HG02852 (cell line): ENCODE results near the gene RCOR2.

ENCODE experiments used
- ATAC-seq: cut with Tn5 transposase; IDR thresholded peaks from one replicate; pipeline ENCODE4 v1.9.1; 2021; ENCODE audit warnings: mild to moderate bottlenecking, moderate library complexity; ENCODE audit not compliant: unreplicated experiment

Gene RCOR2

DNA sequence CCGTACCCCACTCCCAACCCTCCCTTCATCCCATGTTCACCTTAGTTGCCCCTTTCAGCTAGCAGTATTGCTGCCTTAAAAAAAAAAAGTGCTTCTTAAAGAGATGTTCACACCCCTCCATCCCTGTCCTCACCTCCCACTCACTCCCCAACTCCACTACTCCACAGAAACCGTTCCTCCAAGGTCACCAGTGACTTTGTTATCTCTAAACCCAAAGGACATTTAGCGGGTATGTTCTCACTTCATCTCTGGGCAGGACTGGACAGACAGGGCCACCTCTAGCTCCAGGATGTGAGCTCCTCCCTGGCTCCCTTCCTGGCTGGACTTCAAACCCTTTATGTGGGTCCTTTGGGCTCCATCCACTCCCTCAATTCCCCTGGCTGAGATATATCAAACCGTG is 6.4 kb upstream of the RCOR2 start:
- ATAC-seq, result no peak

DNA sequence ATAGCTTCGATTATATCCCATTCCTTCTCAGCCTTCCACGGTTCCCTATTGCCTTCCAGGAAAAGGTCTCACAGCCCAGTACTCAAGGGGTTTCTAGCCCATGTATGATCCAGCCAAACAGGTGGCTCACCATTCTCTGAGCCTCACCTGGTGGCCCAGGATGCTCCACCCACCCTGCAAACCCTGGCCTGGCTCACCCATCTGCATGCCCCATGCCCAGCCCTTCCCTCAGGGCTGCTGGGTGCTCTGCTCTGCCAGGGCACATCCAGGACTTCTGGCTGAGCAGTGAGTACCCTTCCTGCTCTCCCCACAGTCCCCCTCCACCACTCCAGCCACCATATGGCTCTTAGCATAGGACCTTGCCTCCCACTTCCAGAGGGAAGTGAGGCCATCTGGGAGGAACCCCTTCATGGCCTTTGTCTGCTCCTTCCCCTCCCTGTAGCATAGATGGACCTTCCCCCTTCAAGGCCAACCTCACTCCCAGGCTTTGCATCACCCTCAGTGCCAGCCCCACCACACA is 5.8 kb upstream of the RCOR2 start:
- ATAC-seq, result no peak

DNA sequence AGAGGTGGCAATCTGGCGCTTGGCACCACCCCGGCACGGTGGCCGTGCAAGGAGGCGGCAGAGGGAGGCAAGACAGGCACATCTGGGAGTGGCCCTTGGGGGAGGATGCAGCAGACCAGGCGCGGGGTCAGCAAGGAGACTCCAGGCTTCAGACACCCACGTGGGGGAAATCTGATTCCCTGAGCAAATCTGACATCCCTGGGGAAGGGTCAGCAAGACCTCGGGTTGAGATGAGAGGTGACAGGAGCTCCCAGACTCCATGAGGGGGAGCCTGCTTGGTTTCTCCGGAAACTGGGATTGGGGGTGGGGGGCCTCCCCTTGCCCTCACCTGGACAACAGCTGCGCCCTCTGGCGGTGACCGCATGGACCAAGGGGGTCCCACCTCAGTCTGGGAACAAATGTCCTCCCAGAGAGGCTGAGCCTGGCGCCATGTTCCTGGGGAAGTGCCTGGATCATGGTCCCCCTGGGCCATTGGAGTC is 4.0 kb upstream of the RCOR2 start:
- ATAC-seq, result no peak

DNA sequence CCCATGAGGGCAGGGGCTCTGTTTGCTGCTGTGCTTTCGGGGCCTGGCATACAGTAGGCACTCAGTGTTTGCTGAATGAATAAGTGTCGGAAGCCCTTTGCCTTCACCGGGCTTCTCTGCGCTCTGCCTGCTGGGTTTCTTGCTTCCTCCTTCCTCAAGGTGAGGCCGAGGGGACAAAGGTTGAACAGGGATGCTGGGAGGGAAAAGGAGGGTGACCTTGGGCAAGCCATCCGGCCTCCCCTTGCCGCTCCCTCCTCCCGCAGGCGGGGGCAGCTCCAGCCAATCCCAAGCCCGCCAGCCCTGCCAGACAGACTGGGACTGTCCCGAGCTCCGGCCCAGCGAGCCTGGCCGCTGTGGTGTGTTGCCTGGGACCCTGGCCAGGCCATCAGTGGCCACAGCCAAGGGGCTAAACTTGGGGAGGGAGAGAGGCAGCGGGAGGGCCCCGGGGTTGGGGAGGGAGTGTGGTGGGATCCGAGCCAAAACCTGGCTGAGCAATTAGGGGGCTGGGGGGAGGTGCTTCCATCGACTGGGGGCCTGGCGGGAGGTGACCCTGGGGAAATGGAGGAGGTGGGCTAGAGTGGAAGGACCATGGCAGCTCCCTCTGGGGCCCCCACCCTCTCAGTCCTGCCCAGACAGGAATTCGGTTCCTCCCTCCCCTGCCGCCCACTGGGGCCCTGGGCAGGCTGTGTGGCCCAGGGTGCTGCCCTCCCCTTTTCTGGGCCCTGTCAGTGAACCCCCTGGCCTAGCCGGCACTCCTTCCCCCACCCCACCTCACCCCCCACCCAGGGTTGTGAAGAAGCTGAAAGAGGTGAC is 3.4 kb upstream of the RCOR2 start:
- no peak for ATAC-seq

DNA sequence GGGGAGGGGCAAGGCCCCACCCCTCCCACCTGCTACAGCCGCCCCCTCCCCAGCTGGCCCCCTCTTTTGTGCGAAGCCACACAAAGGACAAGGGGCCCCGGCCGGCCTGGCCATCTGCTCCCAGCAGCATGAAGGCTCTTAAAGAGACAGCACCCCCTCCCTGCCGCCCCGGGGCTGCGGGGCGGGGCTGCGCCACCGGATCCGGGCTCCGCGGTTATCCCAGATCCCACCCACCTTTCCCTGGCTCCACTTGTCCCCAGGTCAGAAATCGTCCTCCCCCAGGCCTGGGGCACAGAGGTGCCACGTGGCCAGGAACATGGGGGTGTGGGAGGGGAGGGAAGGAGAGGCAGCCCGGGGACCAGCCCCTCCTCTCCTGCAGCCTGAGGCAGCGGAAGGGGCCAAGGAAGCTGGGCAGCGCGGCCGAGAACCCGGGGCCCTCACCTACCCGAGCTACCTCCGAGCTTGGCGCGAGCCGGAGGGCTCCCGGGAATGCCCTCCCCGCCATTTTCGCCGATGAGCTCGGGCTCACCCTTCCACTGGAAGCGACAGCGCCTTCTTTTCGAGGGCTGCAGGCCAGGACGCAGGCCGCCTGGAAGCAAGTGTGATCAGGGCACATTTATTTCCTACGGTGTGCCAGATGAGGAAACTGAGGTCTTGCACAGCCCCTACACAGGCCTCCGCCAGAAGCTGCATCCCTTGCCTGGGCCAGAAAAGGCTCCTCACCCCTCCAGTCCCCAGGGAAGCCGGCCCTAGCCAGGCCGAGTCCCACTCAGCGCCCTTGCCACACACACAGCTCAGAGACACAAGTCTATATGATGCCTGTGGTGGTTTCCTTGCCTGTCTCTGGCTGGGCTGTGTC is 2.5 kb upstream of the RCOR2 start:
- ATAC-seq, result no peak

DNA sequence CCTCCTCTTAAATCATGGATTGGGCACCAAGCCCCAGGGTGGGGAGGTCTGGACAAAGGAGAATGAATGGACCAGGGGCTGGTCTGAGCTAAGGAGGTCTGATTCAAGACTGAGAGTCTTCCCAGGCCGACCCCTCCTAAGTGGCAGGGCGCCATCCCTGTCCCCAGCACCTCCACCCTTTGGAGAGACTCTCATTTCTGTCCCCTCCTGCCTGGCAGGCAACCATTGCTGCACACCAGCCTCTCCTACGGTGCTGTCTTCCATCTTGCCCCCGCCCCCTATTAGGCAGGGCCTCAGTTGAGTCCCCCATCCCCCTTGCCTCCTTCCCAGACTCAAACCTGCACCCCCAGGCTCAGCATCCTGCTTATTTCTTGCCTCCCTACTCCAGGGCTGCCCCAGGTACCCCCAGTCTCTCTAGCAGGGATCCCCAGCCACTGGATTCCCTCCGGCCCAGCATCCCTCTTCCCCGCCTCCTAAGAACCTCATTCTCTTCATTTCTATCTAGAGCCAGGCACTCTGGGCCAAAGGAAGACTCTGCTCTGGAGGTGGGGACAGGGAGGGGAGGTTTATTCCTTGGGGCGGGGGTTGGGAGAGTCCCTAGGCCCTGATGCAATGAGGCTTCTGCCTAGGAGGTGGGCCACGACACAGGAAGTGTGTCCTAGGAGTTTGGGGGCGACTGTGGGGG is 1.7 kb upstream of the RCOR2 start:
- no peak for ATAC-seq

DNA sequence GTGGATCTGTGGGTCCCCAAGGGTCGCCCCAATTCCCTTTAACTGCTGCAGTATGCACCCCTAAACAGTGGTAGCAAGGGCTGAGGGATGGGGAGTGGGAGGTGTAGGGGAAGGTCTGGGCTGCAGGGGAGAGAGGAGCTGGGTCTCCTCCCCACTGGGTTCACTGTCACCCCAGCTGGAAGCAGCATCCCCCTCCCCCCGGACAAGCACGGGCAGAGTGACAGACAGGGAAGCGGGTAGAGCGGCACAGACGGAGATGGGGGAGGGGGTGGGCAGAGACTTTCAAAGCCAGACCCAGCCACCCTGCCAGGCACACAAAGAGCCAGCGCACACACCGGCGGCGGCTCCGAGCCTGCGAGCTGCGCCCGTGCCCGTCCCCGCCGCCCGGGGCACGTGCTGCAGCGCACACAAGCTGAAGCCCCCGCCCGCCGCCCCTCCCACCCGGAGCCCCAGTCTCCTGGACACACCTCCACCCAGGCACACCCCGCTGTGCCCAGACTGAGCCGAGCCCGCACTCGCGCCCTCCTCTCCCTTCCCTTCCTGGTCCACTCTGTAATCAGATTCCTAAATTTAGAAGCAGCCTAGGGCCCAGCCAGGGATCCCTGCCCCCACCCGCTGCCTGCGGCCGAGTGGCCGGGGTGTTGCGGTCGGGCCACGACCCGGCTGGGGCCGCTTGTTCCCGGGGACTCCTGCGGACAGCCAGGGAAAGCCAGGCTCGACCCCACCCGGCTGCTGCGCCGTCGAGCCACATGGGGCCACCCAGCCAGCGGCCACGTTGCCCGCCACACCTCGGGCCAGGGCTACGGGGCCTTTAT is 935 bp upstream of the RCOR2 start:
- ATAC-seq, result no peak

DNA sequence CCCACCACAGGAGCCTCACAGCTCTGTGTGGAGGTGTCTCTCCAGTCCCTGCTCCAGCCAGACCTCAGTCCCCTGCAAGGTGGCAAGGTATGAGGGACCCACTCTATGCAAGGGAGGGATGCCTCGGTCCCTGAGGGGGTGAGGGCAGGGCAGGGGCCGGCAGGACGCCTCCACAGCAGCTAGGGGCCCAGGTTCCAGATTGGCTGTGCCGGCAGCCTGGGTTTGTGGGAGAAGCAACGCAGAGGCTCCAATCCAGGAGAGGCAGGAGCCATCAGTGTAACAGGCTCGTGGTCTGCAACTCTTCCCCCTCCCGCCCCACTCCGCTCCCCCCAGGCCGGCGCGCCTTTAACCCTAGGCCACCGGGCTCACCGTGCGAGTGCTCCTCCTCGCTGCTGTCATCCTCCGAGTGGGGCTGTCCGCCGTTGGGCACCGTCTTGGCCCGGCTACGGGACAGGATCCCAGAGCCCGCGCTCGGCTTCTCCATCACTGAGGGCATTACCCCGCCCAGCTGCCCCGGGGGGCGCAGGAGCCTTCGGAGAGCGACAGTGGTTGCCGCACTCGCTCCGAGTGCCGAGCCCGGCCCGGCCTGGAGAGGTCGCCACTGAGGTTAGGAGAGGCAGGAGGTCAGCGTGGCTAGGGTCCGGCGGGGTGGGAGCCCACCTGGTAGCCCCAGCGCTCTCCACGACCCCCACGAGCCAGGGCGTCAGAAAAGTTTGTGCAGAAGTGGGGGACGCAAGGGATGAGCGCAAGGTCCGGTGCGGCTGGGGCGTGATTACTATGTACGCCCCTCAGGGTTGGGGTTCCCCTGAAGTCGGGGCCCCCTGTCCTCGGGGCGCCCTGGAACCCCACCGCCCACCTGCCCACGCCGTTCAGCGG is 765 bp downstream of the RCOR2 start:
- ATAC-seq, result no peak

DNA sequence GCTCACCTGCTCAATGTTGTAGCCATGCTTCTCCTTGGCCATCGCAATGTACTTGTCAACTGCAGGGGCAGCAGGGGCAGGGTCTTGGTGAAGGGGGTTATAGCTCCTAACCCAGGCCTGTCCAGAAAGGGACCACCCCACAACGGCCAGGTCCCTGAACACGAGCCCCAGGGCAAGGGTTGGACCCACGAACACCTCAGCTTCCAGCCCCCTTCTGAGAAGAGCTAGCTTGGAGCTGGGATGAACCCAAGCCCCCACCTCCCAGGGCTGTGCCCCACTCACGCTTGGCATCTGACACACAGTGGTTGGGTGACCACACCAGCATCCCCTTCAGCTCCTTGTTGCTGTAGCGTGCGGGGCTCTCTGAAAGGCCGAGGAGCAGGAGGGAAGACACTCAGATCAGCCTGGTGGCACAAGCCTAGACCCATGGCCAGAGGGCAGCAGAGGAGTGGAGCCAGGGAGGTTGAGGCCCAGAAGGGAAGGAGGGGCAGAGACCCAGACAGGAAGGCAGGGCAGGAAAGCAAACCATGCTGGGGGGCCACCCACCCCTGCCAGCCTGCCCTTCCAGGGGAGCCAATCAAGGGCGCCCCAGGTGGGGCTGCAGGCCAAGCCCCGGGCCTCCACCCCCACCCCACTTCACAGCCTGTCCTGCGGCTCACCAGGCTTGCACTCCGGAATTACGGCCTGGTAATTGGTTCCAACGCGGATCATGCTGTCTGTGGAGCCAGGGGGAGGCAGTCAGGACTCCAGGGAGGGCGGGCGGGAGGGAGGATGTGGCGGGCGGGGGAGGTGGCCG is 1.9 kb downstream of the RCOR2 start:
- no peak for ATAC-seq

DNA sequence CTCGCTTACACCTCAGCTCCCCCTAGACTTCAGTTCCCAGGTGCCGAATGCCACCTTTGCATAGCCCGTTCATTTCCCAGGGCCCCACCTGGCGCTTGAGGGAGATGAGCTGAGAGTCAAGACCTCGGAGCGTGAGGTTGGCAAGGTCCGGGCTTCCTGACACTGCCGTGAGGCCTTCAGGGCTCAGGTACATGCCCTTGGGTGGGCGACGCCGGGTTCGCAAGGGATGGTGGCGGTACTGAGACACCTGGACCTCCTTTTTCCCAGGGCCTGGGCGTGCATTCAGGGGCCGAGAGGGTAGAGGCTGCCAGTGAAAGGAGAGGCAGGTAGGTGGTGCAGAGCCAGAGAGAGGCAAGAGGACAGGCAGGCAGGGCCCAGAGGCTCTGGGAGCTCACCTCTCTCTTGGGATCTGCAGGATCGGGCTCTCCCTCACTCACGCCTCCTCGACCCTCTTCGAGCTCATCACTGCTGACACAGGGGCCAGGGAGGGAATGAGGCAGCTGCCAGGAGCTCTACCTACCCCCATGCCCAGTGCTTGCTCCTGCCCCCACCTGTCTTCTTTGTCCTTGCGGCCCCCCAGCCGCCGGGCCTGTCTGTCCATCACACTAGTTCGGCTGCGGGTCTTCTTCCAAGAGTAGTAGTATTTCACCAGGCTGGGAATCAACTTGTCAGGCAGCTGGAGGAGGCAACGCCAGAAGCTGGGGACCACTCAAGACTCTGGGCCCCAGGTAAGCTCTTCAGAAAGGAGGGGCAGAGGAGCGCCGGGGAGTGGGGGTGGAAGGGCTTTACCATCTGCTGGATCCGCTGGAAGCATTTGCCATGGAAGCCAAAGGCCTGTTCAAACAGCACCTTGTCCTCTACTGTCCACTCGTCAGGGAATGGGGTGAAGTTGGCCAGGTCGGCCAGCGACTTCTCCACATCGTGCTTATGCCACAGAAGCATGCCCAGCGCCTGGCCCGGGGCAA is 2.8 kb downstream of the RCOR2 start:
- ATAC-seq, result no peak

DNA sequence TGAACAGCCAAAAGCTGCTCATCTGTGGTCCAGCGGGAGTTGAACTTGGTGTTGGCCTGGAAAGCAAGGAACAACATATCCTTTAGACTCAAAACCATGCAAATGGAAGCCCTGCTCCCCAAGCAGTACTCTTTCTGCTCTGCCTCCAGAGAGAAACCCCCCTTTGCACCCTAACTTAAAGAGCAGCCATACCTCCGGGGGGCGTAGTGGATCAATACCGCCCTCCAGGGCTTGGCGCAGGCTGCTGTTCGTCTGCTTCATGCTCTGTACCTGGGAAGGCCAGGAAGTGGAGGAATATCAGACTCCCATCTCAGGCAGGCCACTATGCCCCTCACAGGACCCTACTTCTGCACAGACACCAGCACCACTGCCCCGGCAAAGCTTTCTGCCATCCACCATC is 4.3 kb downstream of the RCOR2 start:
- no peak for ATAC-seq

DNA sequence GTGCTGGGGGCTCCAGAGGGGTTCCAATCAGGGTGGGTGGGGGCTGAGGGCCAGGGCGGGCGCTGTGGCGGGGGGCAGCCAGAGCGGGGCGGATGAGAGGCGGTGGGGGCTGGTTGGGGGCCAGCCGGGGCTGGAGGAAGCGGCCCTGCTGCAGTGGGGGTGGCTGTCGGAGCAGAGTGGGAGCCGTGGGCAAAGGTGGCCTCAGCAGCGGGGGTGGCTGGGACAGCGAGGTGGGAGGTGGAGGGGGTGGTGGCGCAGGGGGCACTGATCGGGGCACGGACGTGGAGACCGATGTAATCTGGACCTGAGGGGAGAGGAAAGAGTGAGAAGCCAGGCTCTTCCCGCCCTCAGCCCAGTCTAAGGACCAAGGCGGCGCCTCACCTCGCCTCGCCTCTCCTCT is 5.1 kb downstream of the RCOR2 start:
- ATAC-seq, result no peak

DNA sequence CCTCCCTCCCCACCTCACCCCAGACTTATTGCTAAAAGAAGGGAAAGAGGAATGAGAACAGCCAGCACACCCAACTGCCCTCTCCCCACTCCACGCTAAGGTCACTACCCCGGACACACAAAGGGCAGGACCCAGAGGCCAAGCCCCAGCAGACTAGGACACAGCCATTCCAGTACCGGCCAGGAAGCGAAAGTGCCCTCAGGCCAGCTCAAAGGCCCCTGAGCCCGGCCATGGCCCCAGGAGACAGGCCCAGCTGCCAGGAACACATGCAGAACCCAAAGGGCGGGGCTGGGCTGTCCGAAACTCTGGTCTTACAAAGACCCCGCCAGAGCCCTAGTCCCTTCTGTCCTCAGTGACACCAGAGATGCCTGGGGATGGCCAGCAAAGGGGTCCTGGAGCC is 5.5 kb downstream of the RCOR2 start:
- ATAC-seq, result no peak

DNA sequence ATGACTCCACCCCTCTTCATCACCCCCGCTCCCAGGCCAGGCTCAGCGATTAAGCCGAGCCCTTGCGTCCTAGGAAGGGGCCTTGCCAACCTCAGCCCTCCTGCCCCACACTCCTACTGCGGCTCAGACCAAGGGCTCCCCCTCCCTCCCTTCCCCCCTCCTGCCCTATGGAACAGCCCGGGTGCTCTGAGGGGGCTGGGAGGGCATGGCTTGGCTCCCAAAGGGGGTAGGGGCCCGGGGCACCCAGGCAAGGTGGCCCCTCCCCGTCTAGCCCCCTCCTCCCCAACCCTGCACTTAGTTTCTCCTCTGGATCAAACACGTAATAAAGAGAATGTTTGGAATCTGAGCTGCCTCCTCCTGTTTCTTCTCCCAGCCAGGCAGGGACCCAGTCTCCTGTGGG is 6.3 kb downstream of the RCOR2 start:
- no peak for ATAC-seq

DNA sequence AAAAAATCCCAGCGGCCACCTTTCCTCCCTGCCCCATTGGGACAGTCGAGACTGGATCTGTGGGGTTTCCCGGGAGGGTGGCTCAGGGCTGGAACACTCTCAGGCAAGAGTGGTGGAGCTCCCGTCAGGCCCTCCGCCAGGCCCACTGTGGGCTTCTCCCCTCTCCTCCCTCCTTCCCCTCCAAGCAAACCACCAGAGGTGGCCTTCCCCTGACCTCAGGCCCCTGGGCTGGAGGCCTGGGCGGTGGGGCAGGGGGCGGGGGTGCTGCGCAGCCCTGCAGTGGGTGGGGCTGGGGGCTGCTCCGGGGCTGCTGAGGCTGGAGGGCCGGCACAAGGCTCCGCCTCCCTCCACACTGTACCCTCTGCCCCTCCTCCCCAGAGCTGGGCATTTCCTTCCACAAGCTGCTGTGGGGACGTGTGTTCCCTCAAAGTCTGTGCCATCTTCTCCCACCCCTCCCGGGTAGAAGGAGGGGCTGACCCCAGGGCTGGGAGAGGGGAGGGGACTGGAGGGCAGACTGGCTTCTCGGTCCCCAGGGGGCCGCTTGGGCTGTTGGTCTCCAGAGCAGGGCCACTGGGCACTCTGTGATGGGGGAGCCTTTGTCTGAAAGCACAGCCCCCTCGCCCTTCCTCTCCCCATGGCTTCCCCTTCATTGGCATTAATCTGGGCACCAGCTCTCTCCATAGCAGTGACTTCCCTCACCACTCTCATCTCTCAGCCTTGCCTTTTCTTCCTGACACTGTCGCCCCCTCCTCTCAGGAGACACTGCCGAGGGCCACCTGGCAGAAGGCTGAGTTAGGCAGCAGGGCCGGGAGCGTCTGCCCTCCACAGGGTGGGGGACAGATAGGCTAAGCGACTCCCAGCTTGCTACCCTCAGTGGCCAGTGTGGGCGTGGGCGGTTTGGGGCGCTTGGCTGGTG is 7.1 kb downstream of the RCOR2 start:
- no peak for ATAC-seq

DNA sequence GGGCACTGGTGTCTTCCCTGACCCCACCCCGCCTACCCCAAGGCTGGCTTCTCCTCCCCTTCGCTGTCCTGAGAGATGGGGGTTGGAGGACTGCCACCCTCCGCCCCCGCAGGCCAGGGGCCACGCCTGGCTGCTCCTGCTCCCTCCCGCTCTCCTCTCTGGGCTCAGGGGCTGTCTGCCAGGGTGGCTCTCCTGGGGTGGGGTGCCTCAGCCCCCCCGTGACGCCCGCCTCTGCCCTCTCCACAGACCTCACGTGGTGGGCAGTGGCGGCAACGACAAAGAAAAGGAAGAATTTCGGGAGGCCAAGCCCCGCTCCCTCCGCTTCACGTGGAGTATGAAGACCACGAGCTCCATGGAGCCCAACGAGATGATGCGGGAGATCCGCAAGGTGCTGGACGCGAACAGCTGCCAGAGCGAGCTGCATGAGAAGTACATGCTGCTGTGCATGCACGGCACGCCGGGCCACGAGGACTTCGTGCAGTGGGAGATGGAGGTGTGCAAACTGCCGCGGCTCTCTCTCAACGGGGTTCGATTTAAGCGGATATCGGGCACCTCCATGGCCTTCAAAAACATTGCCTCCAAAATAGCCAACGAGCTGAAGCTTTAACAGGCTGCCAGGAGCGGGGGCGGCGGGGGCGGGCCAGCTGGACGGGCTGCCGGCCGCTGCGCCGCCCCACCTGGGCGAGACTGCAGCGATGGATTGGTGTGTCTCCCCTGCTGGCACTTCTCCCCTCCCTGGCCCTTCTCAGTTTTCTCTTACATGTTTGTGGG is 8.1 kb downstream of the RCOR2 start:
- ATAC-seq, result no peak
